ENCODE measurements around the gene PRIM2.
"Not testable (repeated sequence)": the region's sequence is repeated elsewhere in the genome, so short reads cannot be mapped to it uniquely, and the experiment has no call there.

DNA sequence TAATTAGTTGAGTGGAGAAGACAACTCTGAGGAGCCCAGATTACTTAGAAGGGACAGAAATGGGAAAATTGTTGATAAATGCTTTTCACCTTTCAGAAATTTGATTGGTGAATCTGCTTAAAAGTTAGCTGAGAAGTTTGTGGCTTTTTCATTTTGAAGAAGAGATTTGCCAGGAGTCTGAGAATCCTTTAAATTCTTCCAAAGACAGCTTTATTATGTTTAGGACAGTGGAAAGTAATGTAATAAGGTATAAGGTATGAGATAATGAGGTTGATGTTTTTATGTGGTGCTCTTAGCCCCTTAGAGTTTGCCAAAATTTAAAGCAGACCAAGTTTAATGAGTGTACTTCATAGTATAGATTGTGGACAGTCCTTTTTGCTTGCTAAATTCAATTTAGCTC is 42.3 kb downstream of the PRIM2 start:
- not testable (repeated sequence) for TF ChIP-seq CTCF, POLR2A (IDR thresholded peaks at IDR 0.05)
